H9 (cell line): ENCODE results near the gene BIRC7. TPM values are rescaled to one million over a fixed set of nuclear protein-coding genes. Genes with fewer than 3 reads are reported as not detected.

Experiments
- DNase-seq: peaks from one replicate; pipeline ENCODE4 v3.0.0-alpha.2; 2017
- H2AFZ ChIP-seq: one replicate; pipeline ENCODE4 v1.6.1; 2013; ENCODE audit warnings: mild to moderate bottlenecking, low read length, control low read depth, moderate library complexity
- H2AK5ac ChIP-seq: 2 replicates; pipeline ENCODE4 v1.6.1; 2013; ENCODE audit warnings: low read length, control low read depth, mixed read lengths; ENCODE audit not compliant: insufficient read length
- H2BK120ac ChIP-seq: one replicate; pipeline ENCODE4 v1.6.1; 2013; ENCODE audit warnings: low read depth, mild to moderate bottlenecking, low read length, control low read depth, inconsistent platforms; ENCODE audit not compliant: poor library complexity, severe bottlenecking
- H2BK12ac ChIP-seq: 2 replicates; pipeline ENCODE4 v1.6.1; 2013; ENCODE audit warnings: low read length, control low read depth, mixed read lengths, low read depth; ENCODE audit not compliant: insufficient read length
- H2BK15ac ChIP-seq: 2 replicates; pipeline ENCODE4 v1.6.1; 2013; ENCODE audit warnings: low read depth, low read length, control low read depth
- H2BK20ac ChIP-seq: one replicate; pipeline ENCODE4 v1.6.1; 2013; ENCODE audit warnings: low read depth, mild to moderate bottlenecking, low read length, control low read depth, inconsistent platforms; ENCODE audit not compliant: poor library complexity, severe bottlenecking
- H2BK5ac ChIP-seq: 2 replicates; pipeline ENCODE4 v1.6.1; 2013; ENCODE audit warnings: low read length, control low read depth, mixed read lengths; ENCODE audit not compliant: insufficient read length
- H3K14ac ChIP-seq: 2 replicates; pipeline ENCODE4 v1.6.1; 2013; ENCODE audit warnings: low read length, control low read depth; ENCODE audit not compliant: insufficient read depth
- H3K18ac ChIP-seq: 2 replicates; pipeline ENCODE4 v1.6.1; 2013; ENCODE audit warnings: low read depth, mild to moderate bottlenecking, mixed read lengths, low read length, control low read depth; ENCODE audit not compliant: insufficient read length
- H3K23ac ChIP-seq: 2 replicates; pipeline ENCODE4 v1.6.1; 2013; ENCODE audit warnings: low read length, control low read depth, mixed read lengths, low read depth; ENCODE audit not compliant: insufficient read length
- H3K23me2 ChIP-seq: 2 replicates; pipeline ENCODE4 v1.6.1; 2013; ENCODE audit warnings: low read depth, mild to moderate bottlenecking, mixed read lengths, low read length, control low read depth; ENCODE audit not compliant: insufficient read length, poor library complexity, severe bottlenecking
- H3K27ac ChIP-seq: 2 replicates; pipeline ENCODE4 v1.5.1; 2013; ENCODE audit warnings: low read length, control low read depth, mixed read lengths, low read depth; ENCODE audit not compliant: insufficient read length
- H3K27me3 ChIP-seq: 2 replicates; pipeline ENCODE4 v1.6.1; 2013; ENCODE audit warnings: low read length, control low read depth, inconsistent platforms; ENCODE audit not compliant: insufficient read depth
- H3K4ac ChIP-seq: 2 replicates; pipeline ENCODE4 v1.6.1; 2013; ENCODE audit warnings: low read depth, mild to moderate bottlenecking, control low read depth, inconsistent platforms, low read length, moderate library complexity
- H3K4me1 ChIP-seq: 2 replicates; pipeline ENCODE4 v1.6.1; 2013; ENCODE audit warnings: low read length, control low read depth, inconsistent platforms; ENCODE audit not compliant: insufficient read depth
- H3K4me2 ChIP-seq: 2 replicates; pipeline ENCODE4 v1.6.1; 2013; ENCODE audit warnings: low read length, control low read depth, mixed read lengths; ENCODE audit not compliant: insufficient read length, insufficient read depth
- H3K56ac ChIP-seq: 2 replicates; pipeline ENCODE4 v1.6.1; 2013; ENCODE audit warnings: low read depth, mild to moderate bottlenecking, mixed read lengths, low read length, control low read depth; ENCODE audit not compliant: insufficient read length
- H3K79me1 ChIP-seq: 2 replicates; pipeline ENCODE4 v1.6.1; 2013; ENCODE audit warnings: low read depth, mild to moderate bottlenecking, moderate library complexity, low read length, control low read depth, inconsistent platforms; ENCODE audit not compliant: insufficient read depth, poor library complexity, severe bottlenecking
- H3K79me2 ChIP-seq: 2 replicates; pipeline ENCODE4 v1.6.1; 2013; ENCODE audit warnings: low read length, control low read depth, inconsistent platforms; ENCODE audit not compliant: insufficient read depth
- H3K9ac ChIP-seq: 2 replicates; pipeline ENCODE4 v1.6.1; 2013; ENCODE audit warnings: low read length, control low read depth, mixed read lengths; ENCODE audit not compliant: insufficient read length; ENCODE audit errors: extremely low read depth
- H3K9me3 ChIP-seq: one replicate; pipeline ENCODE4 v1.6.1; 2013; ENCODE audit warnings: low read depth, low read length, inconsistent platforms; ENCODE audit not compliant: control insufficient read depth
- H3T11ph ChIP-seq: one replicate; pipeline ENCODE4 v1.6.1; 2013; ENCODE audit warnings: mild to moderate bottlenecking, low read length, control low read depth, inconsistent platforms
- H4K20me1 ChIP-seq: one replicate; pipeline ENCODE4 v1.6.1; 2013; ENCODE audit not compliant: control insufficient read depth, insufficient read length, insufficient read depth
- H4K5ac ChIP-seq: 2 replicates; pipeline ENCODE4 v1.6.1; 2013; ENCODE audit warnings: low read depth, mild to moderate bottlenecking, mixed read lengths, low read length, control low read depth; ENCODE audit not compliant: insufficient read length
- H4K8ac ChIP-seq: replicated peaks from 2 replicates; pipeline ENCODE4 v1.6.1; 2013; ENCODE audit warnings: low read length, control low read depth, mixed read lengths, low read depth; ENCODE audit not compliant: insufficient read length
- H4K91ac ChIP-seq: 2 replicates; pipeline ENCODE4 v1.6.1; 2013; ENCODE audit warnings: low read depth, mild to moderate bottlenecking, moderate library complexity, mixed read lengths, low read length, control low read depth; ENCODE audit not compliant: insufficient read length
- H3K27ac Mint-ChIP-seq, 3 experiments: 2 replicates in 2 of 3; 3 replicates in 1 of 3; pipeline ENCODE4 v1.8.0; 2020 to 2021; ENCODE audit warnings: mixed read lengths in 3 of 3, mild to moderate bottlenecking in 1 of 3, moderate library complexity in 1 of 3
- H3K27me3 Mint-ChIP-seq: 2 replicates; pipeline ENCODE4 v1.8.0; 2021; ENCODE audit warnings: low read depth, mild to moderate bottlenecking, moderate library complexity, mixed read lengths
- H3K36me3 Mint-ChIP-seq, 3 experiments: 2 replicates in 2 of 3; 3 replicates in 1 of 3; pipeline ENCODE4 v1.8.0; 2020 to 2021; ENCODE audit warnings: low read depth in 3 of 3, mixed read lengths in 3 of 3; ENCODE audit not compliant: insufficient read depth in 1 of 3
- H3K4me1 Mint-ChIP-seq, 2 experiments: 2 replicates each; pipeline ENCODE4 v1.8.0; 2020; ENCODE audit warnings: mixed read lengths in 2 of 2
- H3K4me3 Mint-ChIP-seq, 2 experiments: 2 replicates in 1 of 2; 3 replicates in 1 of 2; pipeline ENCODE4 v1.8.0; 2020 to 2021; ENCODE audit warnings: mild to moderate bottlenecking in 2 of 2, mixed read lengths in 2 of 2, moderate library complexity in 1 of 2
- H3K9me3 Mint-ChIP-seq, 2 experiments: 2 replicates in 1 of 2; 3 replicates in 1 of 2; pipeline ENCODE4 v1.8.0; 2020; ENCODE audit warnings: mild to moderate bottlenecking in 2 of 2, mixed read lengths in 2 of 2, moderate library complexity in 1 of 2
- WGBS: extraction: QIAGEN DNeasy Blood & Tissue Kit; methylation state at CpG from one replicate; pipeline ENCODE4 v1.1.7; 2013; ENCODE audit warnings: missing lambda C conversion rate, low lambda C conversion rate, mixed read lengths; ENCODE audit not compliant: insufficient read length; ENCODE audit errors: extremely low coverage; 5-methylcytosine and 5-hydroxymethylcytosine counted together
- total RNA-seq: library from RNA; stranded (reverse); gene quantifications from 2 replicates; pipeline ENCODE4 v1.2.1, GENCODE V29; 2021
- TF ChIP-seq, protein P1 (sequence below): fragments of 200-600 bp; sonication (generic); conservative IDR thresholded peaks from 3 replicates; pipeline ENCODE4 v1.8.0; 2021; ENCODE audit warnings: antibody characterized with exemption, mild to moderate bottlenecking

Gene BIRC7
- total RNA-seq, 1 experiment from 2014 or later = not detected

GRCh38 chr20:63288581-63289251 is 53.0 kb downstream of the BIRC7 start:
- H3K4me1 Mint-ChIP-seq = peaks cover 7% of the 10 kb centered on the region in 2 experiments; a peak in 3 of 4 replicates
- H3K4me3 Mint-ChIP-seq = no peak overlapping the region; a peak in 1 of 5 replicates

More at GRCh38 chr20:63288581-63289251, 53.0 kb downstream of the BIRC7 start:
- H3K23ac ChIP-seq = no peak overlapping the region
- Mint-ChIP-seq H3K36me3 (peaks cover 6 to 41% (median 27%) of the 10 kb centered on the region in 3 experiments; a peak in 6 of 7 replicates), H3K27me3 (peaks cover 1% of the 10 kb centered on the region; the same call in 1 of the 2 replicates), H3K27ac (no peak overlapping the region), H3K9me3 (no peaks in the 10 kb centered on the region)
- H4K8ac ChIP-seq = no peak overlapping the region
- no peaks in the 10 kb centered on the region for H3K9me3 ChIP-seq
- no peak overlapping the region for H4K5ac ChIP-seq
- H3K27me3 ChIP-seq = no peaks in the 10 kb centered on the region
- H2BK5ac ChIP-seq = no peak overlapping the region
- no peak overlapping the region for H2BK120ac ChIP-seq
- H2BK20ac ChIP-seq = no peak overlapping the region
- H4K20me1 ChIP-seq = no peaks in the 10 kb centered on the region
- no peak overlapping the region for H3K18ac ChIP-seq
- no peak overlapping the region for H3T11ph ChIP-seq
- H2BK12ac ChIP-seq = no peak overlapping the region
- no peak overlapping the region for H3K4ac ChIP-seq
- H3K56ac ChIP-seq = no peak overlapping the region
- H2AFZ ChIP-seq = no peak overlapping the region
- WGBS = no CpG with 5 or more reads among the region's 28 CpGs
- H3K4me1 ChIP-seq = no peaks in the 10 kb centered on the region
- H3K14ac ChIP-seq = no peak overlapping the region
- no peak overlapping the region for H3K9ac ChIP-seq
- H3K79me1 ChIP-seq = no peaks in the 10 kb centered on the region
- H3K27ac ChIP-seq = no peak overlapping the region
- TF ChIP-seq, protein P1, sequence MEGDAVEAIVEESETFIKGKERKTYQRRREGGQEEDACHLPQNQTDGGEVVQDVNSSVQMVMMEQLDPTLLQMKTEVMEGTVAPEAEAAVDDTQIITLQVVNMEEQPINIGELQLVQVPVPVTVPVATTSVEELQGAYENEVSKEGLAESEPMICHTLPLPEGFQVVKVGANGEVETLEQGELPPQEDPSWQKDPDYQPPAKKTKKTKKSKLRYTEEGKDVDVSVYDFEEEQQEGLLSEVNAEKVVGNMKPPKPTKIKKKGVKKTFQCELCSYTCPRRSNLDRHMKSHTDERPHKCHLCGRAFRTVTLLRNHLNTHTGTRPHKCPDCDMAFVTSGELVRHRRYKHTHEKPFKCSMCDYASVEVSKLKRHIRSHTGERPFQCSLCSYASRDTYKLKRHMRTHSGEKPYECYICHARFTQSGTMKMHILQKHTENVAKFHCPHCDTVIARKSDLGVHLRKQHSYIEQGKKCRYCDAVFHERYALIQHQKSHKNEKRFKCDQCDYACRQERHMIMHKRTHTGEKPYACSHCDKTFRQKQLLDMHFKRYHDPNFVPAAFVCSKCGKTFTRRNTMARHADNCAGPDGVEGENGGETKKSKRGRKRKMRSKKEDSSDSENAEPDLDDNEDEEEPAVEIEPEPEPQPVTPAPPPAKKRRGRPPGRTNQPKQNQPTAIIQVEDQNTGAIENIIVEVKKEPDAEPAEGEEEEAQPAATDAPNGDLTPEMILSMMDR = no peak
- no peak for DNase-seq
- no peaks in the 10 kb centered on the region for H3K79me2 ChIP-seq
- peaks cover under 1% of the 10 kb centered on the region for H3K23me2 ChIP-seq
- H4K91ac ChIP-seq = no peak overlapping the region
- no peak overlapping the region for H3K4me2 ChIP-seq
- H2AK5ac ChIP-seq = no peak overlapping the region
- no peak overlapping the region for H2BK15ac ChIP-seq
